GM23248 (cell line): Measurements from ENCODE around the gene FOXN3.

Experiments used
- EZH2 ChIP-seq: fragments of 200-600 bp; sonication (generic); IDR thresholded peaks from 2 replicates; pipeline ENCODE4 v1.6.1; 2018; ENCODE audit warnings: antibody characterized with exemption, mild to moderate bottlenecking; ENCODE audit not compliant: insufficient read depth, poor library complexity, severe bottlenecking
- EZH2phosphoT487 ChIP-seq: fragments of 200-600 bp; sonication (generic); IDR thresholded peaks from 2 replicates; pipeline ENCODE4 v1.6.1; 2018; ENCODE audit warnings: antibody characterized with exemption, moderate library complexity, mild to moderate bottlenecking, low read depth; ENCODE audit not compliant: insufficient read depth

DNA sequence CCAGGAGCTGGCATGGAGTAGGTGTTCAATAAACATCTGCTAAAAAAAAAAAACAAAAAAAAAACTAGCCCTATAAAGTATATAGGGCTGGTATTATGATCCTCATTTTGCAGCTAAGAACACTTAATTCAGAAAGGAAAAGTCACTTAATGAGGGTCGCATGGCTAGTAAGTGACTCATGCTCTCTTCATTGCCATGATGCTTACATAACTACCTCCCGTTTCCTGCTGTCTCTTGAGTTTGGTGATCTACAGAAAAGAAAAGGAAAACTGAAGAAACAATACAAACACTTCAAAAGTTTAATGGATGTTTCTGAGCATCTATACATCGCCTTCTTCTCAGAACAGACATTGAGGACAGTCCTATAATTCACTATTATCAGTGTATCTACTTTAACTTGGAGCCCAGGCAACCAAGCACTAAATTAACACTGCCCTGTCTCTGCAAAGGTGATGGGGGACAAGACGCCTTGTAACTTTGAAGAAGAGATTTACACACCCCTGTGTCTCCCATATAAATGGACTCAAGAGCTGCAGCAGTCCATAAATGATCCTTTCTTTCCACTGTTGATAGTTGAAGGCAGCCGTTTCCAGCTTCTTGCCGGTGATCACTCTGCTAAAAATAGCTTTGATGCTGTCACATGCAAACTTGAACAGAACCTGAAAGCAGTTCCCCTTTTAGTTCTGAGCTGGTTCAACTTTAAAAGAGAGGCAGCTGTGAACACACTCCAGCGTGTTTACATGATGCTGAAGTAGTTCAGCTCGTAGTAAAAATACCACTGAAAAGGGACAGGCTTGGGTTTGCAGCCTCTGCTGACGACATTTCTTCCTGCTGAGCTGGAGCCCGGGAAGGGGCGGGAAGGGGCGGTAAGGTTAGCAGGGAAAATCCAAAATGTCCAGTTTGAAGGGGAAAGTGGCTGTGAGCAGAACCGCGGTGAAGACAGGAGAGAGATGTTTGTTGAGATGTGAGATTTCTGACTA lies 113.3 kb downstream of the FOXN3 start:
- TF ChIP-seq EZH2 (no peak), EZH2phosphoT487 (no peak)
